GM12892 (cell line): ENCODE measurements around the gene IFIH1.

ENCODE experiments used
- DNase-seq: peaks from one replicate; pipeline ENCODE4 v3.0.0; 2011; ENCODE audit not compliant: insufficient read length
- FAIRE-seq: peaks from 2 replicates; lab custom pipeline; 2011; peaks lifted over from hg19 to GRCh38; lab: Jason Lieb, UNC
- POLR2A ChIP-seq: IDR thresholded peaks from 2 replicates; pipeline ENCODE4 v1.6.1; 2011; ENCODE audit warnings: low read depth, low read length, control low read depth
- POLR2AphosphoS5 ChIP-seq: IDR thresholded peaks from 2 replicates; pipeline ENCODE4 v1.6.1; 2011; ENCODE audit warnings: low read depth, low read length, control low read depth
- TAF1 ChIP-seq: IDR thresholded peaks from 2 replicates; pipeline ENCODE4 v1.6.1; 2011; ENCODE audit warnings: low read depth, mild to moderate bottlenecking, control low read depth, low read length, borderline replicate concordance

The IFIH1 gene

GRCh38 chr2:162305901-162306300 lies 12.6 kb downstream of the IFIH1 start:
- TF ChIP-seq POLR2AphosphoS5 (no peak), TAF1 (no peak), POLR2A (no peak)
- no peak for FAIRE-seq
- DNase-seq = no peak

GRCh38 chr2:162301877-162302276 lies 16.6 kb downstream of the IFIH1 start:
- DNase-seq = no peak
- no peak for TF ChIP-seq POLR2AphosphoS5
- no peak for TF ChIP-seq POLR2A
- TF ChIP-seq TAF1 = no peak
- FAIRE-seq = no peak

- no peak for TF ChIP-seq POLR2AphosphoS5
- DNase-seq (no peak), FAIRE-seq (peak; percentile 82)
Measured at GRCh38 chr2:162301151-162301804, 17.2 kb downstream of the IFIH1 start.

- TF ChIP-seq POLR2AphosphoS5 = no peak
- TF ChIP-seq TAF1 = no peak
- no peak for TF ChIP-seq POLR2A
- no peak for FAIRE-seq
- no peak for DNase-seq
Measured at GRCh38 chr2:162300266-162300665, 18.2 kb downstream of the IFIH1 start.

- FAIRE-seq = no peak
- DNase-seq = no peak
- TF ChIP-seq POLR2A = no peak
- no peak for TF ChIP-seq POLR2AphosphoS5
- no peak for TF ChIP-seq TAF1
Measured at GRCh38 chr2:162298669-162299335, 19.7 kb downstream of the IFIH1 start.

- TF ChIP-seq POLR2A (no peak), POLR2AphosphoS5 (no peak), TAF1 (no peak)
- DNase-seq (no peak), FAIRE-seq (peak; percentile 14)
Measured at GRCh38 chr2:162297925-162298552, 20.4 kb downstream of the IFIH1 start.

- FAIRE-seq = no peak
Measured at GRCh38 chr2:162295009-162295408, 23.5 kb downstream of the IFIH1 start.

GRCh38 chr2:162293122-162293786 lies 25.2 kb downstream of the IFIH1 start:
- no peak for TF ChIP-seq POLR2AphosphoS5
- TF ChIP-seq TAF1 = no peak
- TF ChIP-seq POLR2A = no peak
- FAIRE-seq (no peak), DNase-seq (no peak)

More at GRCh38 chr2:162295009-162295408, 23.5 kb downstream of the IFIH1 start:
- no peak for DNase-seq
- TF ChIP-seq POLR2AphosphoS5 (no peak), POLR2A (no peak), TAF1 (no peak)

GRCh38 chr2:162291748-162292147 lies 26.7 kb downstream of the IFIH1 start:
- FAIRE-seq = no peak

GRCh38 chr2:162282765-162283425 lies 35.6 kb downstream of the IFIH1 start:
- DNase-seq = no peak
- TF ChIP-seq TAF1 (no peak), POLR2A (no peak), POLR2AphosphoS5 (no peak)
- FAIRE-seq = no peak

More at GRCh38 chr2:162291748-162292147, 26.7 kb downstream of the IFIH1 start:
- TF ChIP-seq POLR2AphosphoS5 (no peak), POLR2A (no peak), TAF1 (no peak)
- no peak for DNase-seq

GRCh38 chr2:162280654-162281053 lies 37.8 kb downstream of the IFIH1 start:
- FAIRE-seq (peak; percentile 27), DNase-seq (no peak)
- TF ChIP-seq POLR2A (no peak), TAF1 (no peak), POLR2AphosphoS5 (no peak)
